Measurements from ENCODE around the gene P2RY1. TPM values are rescaled to one million over a fixed set of nuclear protein-coding genes. Genes with fewer than 3 reads are reported as not detected.
A peak's percentile ranks its signal among the peaks of the same experiment; 100 is the strongest.

P2RY1 gene
- total RNA-seq, 1 donor from 2014 or later = 22.5 TPM

GRCh38 chr3:152849996-152850578, 15.2 kb downstream of the P2RY1 start:
- H3K4me3 ChIP-seq = no peak overlapping the region
- H3K27me3 ChIP-seq = no peaks in the 10 kb centered on the region
- no peaks in the 10 kb centered on the region for H3K36me3 ChIP-seq
- no peaks in the 10 kb centered on the region for H3K9me3 ChIP-seq
- no peak for ATAC-seq
- no peak for DNase-seq
- intact Hi-C loops (cut with DNase I) = no loop called here
- no peaks in the 10 kb centered on the region for H3K4me1 ChIP-seq
- H3K27ac ChIP-seq = no peak overlapping the region
- no peak for TF ChIP-seq CTCF (IDR thresholded peaks at IDR 0.05)

GRCh38 chr3:152853196-152853595, 18.3 kb downstream of the P2RY1 start:
- intact Hi-C loops (cut with DNase I) = no loop called here
- DNase-seq (no peak), ATAC-seq (no peak)
- no peaks in the 10 kb centered on the region for H3K27me3 ChIP-seq
- no peak overlapping the region for H3K4me3 ChIP-seq
- H3K4me1 ChIP-seq = no peaks in the 10 kb centered on the region
- no peak overlapping the region for H3K27ac ChIP-seq
- H3K9me3 ChIP-seq = no peaks in the 10 kb centered on the region
- no peaks in the 10 kb centered on the region for H3K36me3 ChIP-seq
- no peak for TF ChIP-seq CTCF (IDR thresholded peaks at IDR 0.05)

- Histone ChIP-seq H3K4me3 (no peak overlapping the region), H3K4me1 (no peaks in the 10 kb centered on the region), H3K27me3 (no peaks in the 10 kb centered on the region), H3K36me3 (no peaks in the 10 kb centered on the region), H3K27ac (no peak overlapping the region), H3K9me3 (no peaks in the 10 kb centered on the region)
- ATAC-seq (peak; percentile 96), DNase-seq (no peak)
- intact Hi-C loops (cut with DNase I) = no loop called here
- TF ChIP-seq CTCF (IDR thresholded peaks at IDR 0.05) = no peak
Observed at GRCh38 chr3:152857082-152857481, 22.2 kb downstream of the P2RY1 start.

- peak; percentile 86 for ATAC-seq
- H3K4me3 ChIP-seq = no peak overlapping the region
Observed at GRCh38 chr3:152858170-152858800, 23.4 kb downstream of the P2RY1 start.

GRCh38 chr3:152860736-152861135, 25.8 kb downstream of the P2RY1 start:
- Histone ChIP-seq H3K4me1 (no peaks in the 10 kb centered on the region), H3K27me3 (no peaks in the 10 kb centered on the region), H3K27ac (no peak overlapping the region), H3K36me3 (no peaks in the 10 kb centered on the region), H3K4me3 (no peak overlapping the region), H3K9me3 (no peaks in the 10 kb centered on the region)
- TF ChIP-seq CTCF (IDR thresholded peaks at IDR 0.05) = no peak
- DNase-seq (no peak), ATAC-seq (peak; percentile 67)
- intact Hi-C loops (cut with DNase I) = no loop called here

More at GRCh38 chr3:152858170-152858800, 23.4 kb downstream of the P2RY1 start:
- Histone ChIP-seq H3K4me1 (no peaks in the 10 kb centered on the region), H3K36me3 (no peaks in the 10 kb centered on the region), H3K27me3 (no peaks in the 10 kb centered on the region), H3K27ac (peak overlapping the region; percentile 44), H3K9me3 (no peaks in the 10 kb centered on the region)
- DNase-seq = no peak
- intact Hi-C loops (cut with DNase I) = no loop called here
- TF ChIP-seq CTCF (IDR thresholded peaks at IDR 0.05) = no peak
